ENCODE data around the gene EIF3A. TPM values are rescaled to one million over a fixed set of nuclear protein-coding genes. Genes with fewer than 3 reads are reported as not detected.
"Not testable (repeated sequence)": the region's sequence is repeated elsewhere in the genome, so short reads cannot be mapped to it uniquely, and the experiment has no call there.

EIF3A gene
- total and polyA plus RNA-seq, 2 of the 8 experiments (the other 6 are each of a cell fraction or from before 2014, with no cell fraction given), result 26.8 to 209 TPM

DNA sequence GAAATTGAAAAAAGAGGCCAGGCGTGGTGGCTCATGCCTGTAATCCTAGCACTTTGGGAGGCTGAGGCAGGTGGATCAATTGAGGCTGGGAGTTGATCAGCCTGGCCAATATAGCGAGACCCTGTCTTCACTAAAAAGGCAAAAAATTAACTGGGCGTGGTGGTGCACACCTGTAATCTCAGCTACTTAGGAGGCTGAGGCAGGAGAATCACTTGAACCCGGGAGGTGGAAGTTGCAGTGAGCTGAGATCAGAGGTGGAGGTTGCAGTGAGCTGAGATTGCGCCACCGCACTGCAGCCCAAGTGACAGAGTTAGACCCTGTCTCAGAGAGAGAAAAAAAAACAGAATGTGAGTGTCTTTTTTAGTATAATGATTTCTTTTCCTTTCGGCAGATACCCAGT is 25.3 kb upstream of the EIF3A start:
- CTCF ChIA-PET (ENCODE audit: partially characterized antibody), result interaction anchor here (0.9 kb wide), 1 partner anchor 1485 kb away, joined by 4 read pairs; no protein-coding TSS in a partner anchor

More for the DNA sequence above, 25.3 kb upstream of the EIF3A start:
- not testable (repeated sequence) for H3K9ac ChIP-seq (replicated peaks in 1 of 4; ENCODE audit: extremely low read depth in 1 of 4, low read depth in 3 of 4, low read length in 3 of 4); H4K20me1 ChIP-seq (replicated peaks in 1 of 2; ENCODE audit: control insufficient read depth in 1 of 2, insufficient read depth in 2 of 2, low read length in 2 of 2); H4K8ac ChIP-seq (ENCODE audit: extremely low read depth, insufficient read depth, low read length); H3K27me3 ChIP-seq (replicated peaks in 1 of 4; ENCODE audit: control insufficient read depth in 3 of 4, extremely low read depth in 1 of 4, insufficient read depth in 3 of 4, low read length in 3 of 4); H2BK120ac ChIP-seq (replicated peaks; ENCODE audit: low read depth, low read length); H2AK5ac ChIP-seq (ENCODE audit: low read depth, low read length); H3K23ac ChIP-seq (ENCODE audit: insufficient read length); H2BK20ac ChIP-seq (ENCODE audit: low read length); H3K4ac ChIP-seq (replicated peaks; ENCODE audit: insufficient read length, low read depth, low read length); FAIRE-seq; H3K23me2 ChIP-seq (ENCODE audit: low read depth, low read length); H2BK12ac ChIP-seq (ENCODE audit: low read depth, low read length); DNase-seq (ENCODE audit: low read depth in 1 of 2, low spot score in 2 of 2); H3K27ac ChIP-seq (ENCODE audit: low read depth, low read length); H4K91ac ChIP-seq (replicated peaks; ENCODE audit: insufficient read length, low read length); H3K9me3 ChIP-seq (ENCODE audit: insufficient read depth in 2 of 2, low read depth in 1 of 2, low read length in 1 of 2); H2BK5ac ChIP-seq (ENCODE audit: low read depth, low read length); H3K18ac ChIP-seq (ENCODE audit: extremely low read depth, low read length); H3K4me2 ChIP-seq (ENCODE audit: insufficient read depth in 1 of 2, low read depth in 2 of 2, low read length in 2 of 2); H3K79me1 ChIP-seq (ENCODE audit: low read depth, low read length); H4K5ac ChIP-seq (ENCODE audit: insufficient read length, low read depth, low read length); H3K4me3 ChIP-seq (ENCODE audit: extremely low read depth in 1 of 4, insufficient read depth in 2 of 4, low read depth in 3 of 4, low read length in 4 of 4); H2BK15ac ChIP-seq (ENCODE audit: low read length); H3K56ac ChIP-seq (replicated peaks; ENCODE audit: insufficient read length, low read depth, low read length); H2AFZ ChIP-seq (ENCODE audit: low read length); H3K14ac ChIP-seq (ENCODE audit: insufficient read length); H3K4me1 ChIP-seq (replicated peaks in 1 of 4; ENCODE audit: control insufficient read depth in 3 of 4, insufficient read depth in 4 of 4, low read length in 3 of 4)
- POLR2A ChIA-PET (ENCODE audit: partially characterized antibody), result interaction anchor here (0.9 to 1.5 kb wide), 3 partner anchors 8 to 65 kb away, joined by 3 to 8 read pairs (median 3); no protein-coding TSS in a partner anchor
- peaks cover 3 to 30% (median 9%) of the 10 kb centered on the region in 4 experiments; a peak in 6 of 8 replicates for H3K36me3 ChIP-seq (ENCODE audit: control insufficient read depth in 2 of 4, insufficient read depth in 4 of 4, low read length in 3 of 4)
- WGBS, 2 experiments (ENCODE audit: extremely low coverage in 1 of 2, insufficient coverage in 1 of 2, insufficient read length in 1 of 2, insufficient replicate concordance in 2 of 2, low coverage in 1 of 2, low lambda C conversion rate in 2 of 2, missing lambda C conversion rate in 1 of 2), result 95% methylated on average over 7 of the region's 7 CpGs; no CpG with 5 or more reads in 1 of the 2 experiments
- peaks cover 0 to 14% of the 10 kb centered on the region in 2 experiments; a peak in 2 of 4 replicates for H3K79me2 ChIP-seq (ENCODE audit: control insufficient read depth in 1 of 2, insufficient read depth in 2 of 2, low read length in 2 of 2)
